Measurements from ENCODE around the gene IFNGR2.
"Not testable (repeated sequence)": the region's sequence is repeated elsewhere in the genome, so short reads cannot be mapped to it uniquely, and the experiment has no call there.

Gene IFNGR2

GRCh38 chr21:33377221-33377920 is 25.8 kb upstream of the IFNGR2 start:
- DNase-seq (ENCODE audit: low read depth in 2 of 2): no peak

DNA sequence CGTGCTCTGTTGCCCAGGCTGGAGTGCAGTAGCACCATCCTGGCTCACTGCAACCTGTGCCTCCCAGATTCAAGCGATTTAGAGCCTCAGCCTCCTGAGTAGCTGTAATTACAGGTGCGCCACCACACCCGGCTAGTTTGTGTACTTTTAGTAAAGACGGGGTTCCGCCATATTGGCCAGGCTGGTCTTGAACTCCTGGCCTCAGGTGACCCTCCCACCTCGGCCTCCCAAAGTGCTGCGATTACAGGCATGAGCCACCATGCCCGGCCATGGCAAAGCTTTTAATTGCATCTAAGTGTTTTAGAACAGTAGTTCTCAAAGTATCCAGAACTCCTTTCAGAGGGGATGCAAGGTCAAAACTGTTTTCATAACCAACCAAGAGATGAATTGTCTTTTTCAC is 25.1 kb upstream of the IFNGR2 start:
- no peak for DNase-seq (ENCODE audit: low read depth in 2 of 2)

DNA sequence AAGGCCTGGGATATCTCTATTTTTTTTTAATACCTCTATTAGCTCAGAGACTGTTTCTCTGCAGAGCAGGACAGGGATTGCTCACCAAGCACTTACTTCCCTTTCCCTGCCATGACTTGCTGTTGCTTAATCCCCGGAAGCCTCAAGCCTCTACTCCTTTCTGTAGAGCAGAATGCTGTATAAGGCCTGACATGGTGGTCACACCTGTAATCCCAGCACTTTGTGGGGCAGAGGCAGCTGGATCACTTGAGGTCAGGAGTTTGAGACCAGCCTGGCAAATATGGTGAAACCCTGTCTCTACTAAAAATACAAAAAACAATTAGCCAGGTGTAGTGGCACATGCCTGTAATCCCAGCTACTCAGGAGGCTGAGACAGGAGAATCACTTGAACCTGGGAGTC is 23.3 kb upstream of the IFNGR2 start:
- DNase-seq (ENCODE audit: low read depth in 2 of 2): not testable (repeated sequence)

- peak; percentile 82 to 91 for DNase-seq (ENCODE audit: low read depth in 2 of 2)
Observed at GRCh38 chr21:33380483-33380998, 22.7 kb upstream of the IFNGR2 start.

DNA sequence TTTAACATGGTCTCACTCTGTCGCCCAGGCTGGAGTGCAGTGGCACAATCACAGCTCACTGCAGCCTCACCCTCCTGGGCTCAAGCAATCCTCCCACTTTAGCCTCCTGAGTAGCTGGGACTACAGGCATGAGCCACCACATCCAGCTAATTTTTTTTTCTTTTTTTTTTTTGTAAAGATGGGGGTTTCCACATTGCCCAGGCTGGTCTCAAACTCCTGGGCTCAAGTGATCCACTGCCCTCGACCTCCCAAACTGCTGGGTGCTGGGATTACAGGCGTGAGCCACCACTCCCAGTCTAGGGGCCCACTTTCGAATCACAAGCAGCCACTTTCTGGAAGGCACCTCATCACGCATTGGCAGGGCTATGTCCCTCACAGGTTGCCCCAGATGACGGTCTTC is 21.8 kb upstream of the IFNGR2 start:
- DNase-seq (ENCODE audit: low read depth in 2 of 2): not testable (repeated sequence)

- peak; percentile 51 to 60 for DNase-seq (ENCODE audit: low read depth in 2 of 2)
Observed at GRCh38 chr21:33383056-33383888, 19.9 kb upstream of the IFNGR2 start.

DNA sequence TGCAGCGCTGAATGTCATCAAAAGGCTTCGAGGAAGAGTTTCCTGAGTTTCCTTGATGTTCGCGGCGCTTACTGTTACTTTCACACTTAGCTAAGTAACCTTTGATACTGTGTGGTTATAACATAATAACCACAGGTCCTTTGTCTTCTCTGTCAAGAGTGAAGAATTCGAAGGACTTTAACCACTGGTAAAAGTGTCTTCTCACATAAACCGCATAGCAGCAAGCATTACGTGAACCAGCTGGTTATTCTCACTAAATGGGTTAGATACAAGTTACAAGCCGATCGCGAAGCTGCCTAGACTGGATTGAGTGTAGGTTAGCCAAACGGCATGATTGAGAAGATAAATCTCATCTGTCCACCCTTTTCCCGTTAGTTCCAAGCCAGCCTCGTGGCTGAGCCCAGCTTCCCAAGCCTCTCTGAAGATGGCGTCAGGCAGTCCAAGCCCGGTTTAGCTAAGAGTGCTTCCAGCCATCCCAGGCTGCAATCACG is 18.3 kb upstream of the IFNGR2 start:
- DNase-seq (ENCODE audit: low read depth in 2 of 2): no peak

DNA sequence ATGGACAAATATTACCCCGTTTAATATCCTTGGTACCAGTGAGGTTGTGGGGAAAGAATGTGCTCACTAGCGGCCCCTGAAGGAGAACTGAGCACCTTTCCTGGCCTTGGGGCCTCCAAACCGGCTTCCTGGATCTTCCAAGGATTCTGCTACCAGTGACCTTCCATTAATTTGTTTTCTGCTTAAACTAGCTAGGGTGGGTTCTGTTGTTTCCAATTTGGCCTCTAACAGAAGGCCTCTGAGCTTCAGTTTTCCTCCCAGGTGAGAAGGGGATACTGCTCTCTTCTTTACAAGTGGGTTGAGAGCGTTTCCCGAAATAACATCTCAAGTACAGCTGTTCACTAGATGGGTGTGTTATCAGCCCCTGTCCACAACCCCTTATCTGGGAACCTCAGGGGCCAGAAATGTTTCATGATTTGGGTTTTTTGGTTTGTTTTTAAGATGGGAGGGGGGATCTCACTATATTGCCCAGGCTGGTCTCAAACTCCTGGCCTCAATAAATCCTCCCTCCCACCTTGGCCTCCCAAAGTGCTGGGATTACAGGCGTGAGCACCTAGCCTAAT is 16.9 kb upstream of the IFNGR2 start:
- DNase-seq (ENCODE audit: low read depth in 2 of 2): no peak

- DNase-seq (ENCODE audit: low read depth in 2 of 2): no peak
Observed at GRCh38 chr21:33387294-33387693, 15.9 kb upstream of the IFNGR2 start.

- DNase-seq (ENCODE audit: low read depth in 2 of 2): no peak
Observed at GRCh38 chr21:33388188-33388587, 15.0 kb upstream of the IFNGR2 start.

GRCh38 chr21:33390479-33390878 is 12.7 kb upstream of the IFNGR2 start:
- no peak for DNase-seq (ENCODE audit: low read depth in 2 of 2)

- no peak for DNase-seq (ENCODE audit: low read depth in 2 of 2)
Observed at GRCh38 chr21:33391656-33392055, 11.6 kb upstream of the IFNGR2 start.

DNA sequence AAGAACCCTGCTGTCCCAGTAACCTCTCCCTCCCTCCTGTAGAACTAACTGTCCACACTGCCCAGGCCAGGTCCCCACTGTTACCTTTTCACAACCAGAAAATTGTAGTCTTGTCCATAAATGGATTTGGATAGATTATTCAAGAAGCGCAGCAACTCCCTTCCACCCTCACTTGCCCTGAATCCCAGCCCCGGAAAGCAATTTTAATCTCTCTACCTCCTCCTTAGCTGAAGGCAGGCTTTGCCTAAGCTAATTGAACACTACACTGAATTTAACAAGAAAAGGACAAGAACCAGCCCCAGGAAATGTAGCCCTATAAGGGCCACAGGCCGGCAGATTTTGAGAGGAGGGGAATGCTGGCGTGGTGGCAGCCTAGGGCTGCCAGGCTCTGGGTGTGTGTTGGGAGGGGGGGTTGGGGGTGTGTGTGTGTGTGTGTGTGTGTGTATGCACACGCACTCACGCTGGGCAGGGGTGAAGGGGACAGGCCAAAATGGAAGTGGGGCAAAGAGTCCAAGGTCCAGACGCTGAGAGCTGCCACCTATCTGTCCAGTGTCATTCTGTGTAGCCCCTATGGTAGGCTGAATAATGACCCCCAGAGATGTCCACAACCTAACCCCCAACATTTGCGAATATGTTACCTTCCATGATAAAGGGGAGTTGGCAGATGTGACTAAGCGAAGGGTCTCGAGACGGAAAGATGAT is 10.8 kb upstream of the IFNGR2 start:
- no peak for DNase-seq (ENCODE audit: low read depth in 2 of 2)

DNA sequence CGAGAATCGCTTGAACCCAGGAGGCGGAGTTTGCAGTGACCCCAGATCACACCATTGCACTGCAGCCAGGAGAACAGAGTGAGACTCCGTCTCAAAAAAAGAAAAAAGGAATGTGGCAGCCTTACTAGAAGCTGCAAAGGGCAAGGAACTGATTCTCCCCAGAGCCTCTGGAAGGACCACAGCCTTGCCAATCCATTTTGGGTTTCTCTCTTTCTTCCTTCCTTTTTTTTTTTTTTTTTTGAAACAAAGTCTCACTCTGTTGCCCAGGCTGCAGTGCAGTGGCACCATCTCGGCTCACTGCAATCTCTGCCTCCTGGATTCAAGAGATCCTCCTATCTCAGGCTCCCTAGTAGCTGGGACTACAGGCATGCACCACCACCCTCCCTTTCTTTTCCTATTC is 9.9 kb upstream of the IFNGR2 start:
- DNase-seq (ENCODE audit: low read depth in 2 of 2): no peak

GRCh38 chr21:33394260-33394659 is 9.0 kb upstream of the IFNGR2 start:
- DNase-seq (ENCODE audit: low read depth in 2 of 2): no peak

DNA sequence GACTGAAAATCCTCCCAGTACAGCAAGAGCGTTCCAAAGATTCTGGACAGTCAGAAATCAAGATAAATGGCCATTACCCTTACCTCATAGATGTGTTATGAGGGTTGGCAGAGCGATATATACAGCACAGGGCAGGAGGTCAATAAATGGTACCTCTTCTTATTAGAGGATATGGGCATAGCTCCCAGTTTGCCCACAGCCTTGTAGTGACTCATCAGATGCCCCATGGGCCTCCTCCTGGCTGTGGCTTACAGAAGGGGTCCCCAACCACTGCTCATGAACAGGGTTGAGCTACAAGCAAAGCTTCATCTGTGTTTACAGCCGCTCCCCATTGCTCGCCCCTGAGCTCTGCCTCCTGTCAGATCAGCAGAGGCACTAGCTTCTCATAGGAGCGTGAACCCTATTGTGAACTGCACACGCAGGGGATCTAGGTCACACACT is 7.3 kb upstream of the IFNGR2 start:
- DNase-seq (ENCODE audit: low read depth in 2 of 2): no peak

- DNase-seq (ENCODE audit: low read depth in 2 of 2): no peak
Observed at GRCh38 chr21:33396436-33396835, 6.8 kb upstream of the IFNGR2 start.

DNA sequence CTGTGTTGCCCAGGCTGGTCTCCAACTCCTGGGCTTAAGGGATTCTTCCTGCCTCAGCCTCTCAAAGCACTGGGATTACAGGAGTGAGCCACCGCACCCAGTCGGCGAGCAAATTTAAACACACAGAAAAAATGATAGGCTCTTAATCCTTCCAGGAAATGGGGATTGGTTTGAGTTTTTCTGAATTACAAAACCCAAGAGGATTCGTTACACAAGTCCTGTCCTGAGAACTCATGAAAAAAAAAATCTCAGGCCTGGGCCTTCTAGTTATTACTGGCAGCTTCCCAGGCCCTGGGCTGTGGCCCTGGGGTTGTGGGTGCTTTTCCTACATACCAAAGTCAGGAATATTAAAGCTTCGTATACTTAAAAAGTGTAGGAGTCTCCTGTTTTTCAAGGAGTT is 6.3 kb upstream of the IFNGR2 start:
- no peak for DNase-seq (ENCODE audit: low read depth in 2 of 2)

DNA sequence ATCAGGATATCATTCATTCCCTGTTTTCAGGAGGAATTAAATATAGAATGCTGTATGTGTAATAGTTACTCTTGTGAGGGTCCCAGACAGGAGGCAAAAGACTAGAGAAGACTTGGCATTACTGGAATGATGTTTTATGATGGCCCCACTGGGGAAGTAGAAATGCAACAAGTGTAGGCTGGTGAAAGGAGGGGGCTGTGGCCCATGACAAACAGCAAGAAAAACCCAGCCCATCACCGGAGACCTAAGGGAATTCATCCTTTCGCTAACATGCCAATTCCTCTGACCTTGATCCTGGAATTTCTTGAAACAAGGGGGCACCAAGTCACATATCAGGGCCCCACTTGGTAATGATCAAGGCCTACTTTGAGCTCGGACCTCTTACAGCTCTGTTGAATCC is 5.5 kb upstream of the IFNGR2 start:
- DNase-seq (ENCODE audit: low read depth in 2 of 2): no peak

DNA sequence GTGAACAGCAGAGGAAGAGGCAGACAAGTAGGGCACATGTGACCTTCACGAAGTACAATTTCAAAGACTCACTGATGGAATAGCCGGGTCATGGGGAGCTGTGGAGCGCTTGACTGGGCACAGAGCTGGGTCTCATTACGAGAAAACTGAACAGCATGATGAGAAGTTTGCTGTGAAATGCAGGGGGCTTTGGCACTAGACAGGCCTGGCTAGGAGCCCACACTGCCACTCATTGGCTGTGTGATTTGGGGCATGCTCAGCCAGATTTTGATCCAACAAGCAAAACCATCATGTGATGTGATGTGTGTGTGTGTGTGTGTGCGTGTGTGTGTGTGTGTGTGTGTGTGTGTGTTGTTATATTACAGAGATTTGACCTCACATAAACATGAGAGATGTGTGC is 4.9 kb upstream of the IFNGR2 start:
- no peak for DNase-seq (ENCODE audit: low read depth in 2 of 2)

DNA sequence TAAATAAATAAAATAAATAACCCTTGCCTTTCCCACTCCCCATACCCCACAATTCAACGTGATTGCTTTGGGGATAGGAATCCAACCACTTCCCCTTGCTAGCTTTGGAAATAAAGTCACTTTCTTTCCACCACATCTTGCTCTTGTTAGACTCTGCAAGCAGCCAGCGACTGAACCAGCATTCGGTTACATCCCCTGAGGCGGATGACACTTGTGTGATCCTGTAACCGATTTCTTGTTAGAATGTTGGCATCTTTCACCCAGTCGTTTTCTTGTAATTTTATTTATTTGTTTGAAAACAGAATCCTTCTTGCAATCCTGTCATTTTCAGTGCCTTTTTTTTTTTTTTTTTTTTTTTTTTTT is 1.6 kb upstream of the IFNGR2 start:
- DNase-seq (ENCODE audit: low read depth in 2 of 2): no peak
